ENCODE data around the gene CSH2. TPM values are rescaled to one million over a fixed set of nuclear protein-coding genes. Genes with fewer than 3 reads are reported as not detected.
"Not testable (repeated sequence)": the region's sequence is repeated elsewhere in the genome, so short reads cannot be mapped to it uniquely, and the experiment has no call there.

CSH2 gene
- total and polyA plus RNA-seq, 5 donors from 2014 or later: 3.8 TPM; not detected in 4

- ATAC-seq (ENCODE audit: low read depth in 2 of 2); DNase-seq; H3K9me3 Mint-ChIP-seq; H3K4me1 Mint-ChIP-seq; H3K27me3 Mint-ChIP-seq; H3K27ac Mint-ChIP-seq; H3K4me3 ChIP-seq (ENCODE audit: low read depth, low read length); H3K36me3 ChIP-seq (ENCODE audit: control insufficient read depth, insufficient read depth, low read length); H3K4me1 ChIP-seq (ENCODE audit: control insufficient read depth, insufficient read depth, low read length, poor library complexity, severe bottlenecking); H3K4me3 Mint-ChIP-seq; H3K9me3 ChIP-seq (ENCODE audit: control insufficient read depth in 2 of 2, low read length in 2 of 2); H3K36me3 Mint-ChIP-seq; H3K27ac ChIP-seq (ENCODE audit: insufficient read depth, low read length, poor library complexity, severe bottlenecking); H3K27me3 ChIP-seq (ENCODE audit: control insufficient read depth, insufficient read depth, low read length): not testable (repeated sequence)
These were observed 43.7 kb upstream of the CSH2 start for GRCh38 chr17:63917206-63917605.

DNA sequence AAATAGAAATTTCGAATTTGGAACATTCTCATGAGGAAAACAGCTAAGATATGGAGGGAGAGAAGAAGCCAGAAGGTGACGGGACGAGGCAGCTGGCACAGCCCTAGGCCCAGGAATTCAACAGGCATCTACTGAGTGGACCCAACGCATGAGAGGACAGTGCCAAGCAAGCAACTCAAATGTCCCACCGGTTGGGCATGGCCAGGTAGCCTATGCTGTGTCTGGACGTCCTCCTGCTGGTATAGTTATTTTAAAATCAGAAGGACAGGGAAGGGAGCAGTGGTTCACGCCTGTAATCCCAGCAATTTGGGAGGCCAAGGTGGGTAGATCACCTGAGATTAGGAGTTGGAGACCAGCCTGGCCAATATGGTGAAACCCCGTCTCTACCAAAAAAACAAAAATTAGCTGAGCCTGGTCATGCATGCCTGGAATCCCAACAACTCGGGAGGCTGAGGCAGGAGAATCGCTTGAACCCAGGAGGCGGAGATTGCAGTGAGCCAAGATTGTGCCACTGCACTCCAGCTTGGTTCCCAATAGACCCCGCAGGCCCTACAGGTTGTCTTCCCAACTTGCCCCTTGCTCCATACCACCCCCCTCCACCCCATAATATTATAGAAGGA lies 43.2 kb upstream of the CSH2 start:
- Histone ChIP-seq H3K36me3 (ENCODE audit: control insufficient read depth, insufficient read depth, low read length) (no peaks in the 10 kb centered on the region), H3K9me3 (ENCODE audit: control insufficient read depth in 2 of 2, low read length in 2 of 2) (no peaks in the 10 kb centered on the region), H3K4me1 (ENCODE audit: control insufficient read depth, insufficient read depth, low read length, poor library complexity, severe bottlenecking) (peaks cover 7% of the 10 kb centered on the region), H3K27me3 (ENCODE audit: control insufficient read depth, insufficient read depth, low read length) (no peaks in the 10 kb centered on the region), H3K27ac (ENCODE audit: insufficient read depth, low read length, poor library complexity, severe bottlenecking) (no peak overlapping the region), H3K4me3 (ENCODE audit: low read depth, low read length) (no peak overlapping the region)
- peaks cover 0 to 10% (median 7%) of the 10 kb centered on the region in 4 donors for H3K4me1 Mint-ChIP-seq
- no peak for DNase-seq
- H3K27me3 Mint-ChIP-seq: peaks cover 8% of the 10 kb centered on the region
- H3K36me3 Mint-ChIP-seq: no peaks in the 10 kb centered on the region
- ATAC-seq (ENCODE audit: low read depth in 2 of 2): no peak
- H3K27ac Mint-ChIP-seq: no peak overlapping the region
- H3K4me3 Mint-ChIP-seq: no peak overlapping the region
- no peaks in the 10 kb centered on the region for H3K9me3 Mint-ChIP-seq

DNA sequence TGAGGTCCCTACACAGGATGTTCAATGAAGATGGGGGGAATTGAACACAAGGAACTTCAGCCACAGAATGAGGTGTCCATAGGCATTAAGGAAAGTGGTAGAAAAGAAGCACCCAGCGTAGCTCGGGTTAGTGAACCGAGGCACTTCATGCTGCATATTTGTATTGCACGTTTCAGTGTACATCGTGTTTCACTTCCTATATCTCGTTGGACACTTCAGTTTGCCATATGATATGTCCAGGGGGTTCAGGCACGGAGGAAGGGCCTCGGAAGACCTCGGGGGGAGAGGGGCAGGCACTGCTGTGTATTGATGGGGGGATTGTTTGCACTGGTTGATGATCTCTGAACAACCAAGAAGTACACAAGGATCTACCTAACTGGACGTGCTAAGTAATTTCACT lies 42.3 kb upstream of the CSH2 start:
- not testable (repeated sequence) for DNase-seq; H3K36me3 Mint-ChIP-seq; H3K4me1 Mint-ChIP-seq; H3K4me3 Mint-ChIP-seq; H3K27me3 ChIP-seq (ENCODE audit: control insufficient read depth, insufficient read depth, low read length); ATAC-seq (ENCODE audit: low read depth in 2 of 2); H3K9me3 ChIP-seq (ENCODE audit: control insufficient read depth in 2 of 2, low read length in 2 of 2); H3K9me3 Mint-ChIP-seq; H3K27ac ChIP-seq (ENCODE audit: insufficient read depth, low read length, poor library complexity, severe bottlenecking); H3K27me3 Mint-ChIP-seq; H3K36me3 ChIP-seq (ENCODE audit: control insufficient read depth, insufficient read depth, low read length); H3K4me3 ChIP-seq (ENCODE audit: low read depth, low read length); H3K4me1 ChIP-seq (ENCODE audit: control insufficient read depth, insufficient read depth, low read length, poor library complexity, severe bottlenecking)
- peak overlapping the region in 1 of 3 donors; percentile 75 for H3K27ac Mint-ChIP-seq

DNA sequence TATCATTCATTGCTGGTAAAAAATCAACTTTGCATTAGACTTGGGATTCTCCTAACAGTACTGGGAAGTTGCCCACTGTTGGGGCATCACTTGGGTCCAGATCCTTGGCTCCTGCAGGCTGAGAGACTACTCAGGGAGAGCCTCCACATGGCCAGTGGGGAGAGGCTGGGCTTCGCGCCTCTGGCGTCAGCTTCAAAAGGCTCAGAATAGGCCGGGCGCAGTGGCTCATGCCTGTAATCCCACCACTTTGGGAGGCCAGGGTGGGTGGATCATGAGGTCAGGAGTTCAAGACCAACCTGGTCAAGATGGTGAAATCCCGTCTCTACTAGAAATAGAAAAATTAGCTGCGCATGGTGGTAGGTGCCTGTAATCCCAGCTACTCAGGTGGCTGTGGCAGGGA lies 41.0 kb upstream of the CSH2 start:
- H3K27me3 Mint-ChIP-seq: peaks cover 8% of the 10 kb centered on the region
- Histone ChIP-seq H3K4me1 (ENCODE audit: control insufficient read depth, insufficient read depth, low read length, poor library complexity, severe bottlenecking) (peaks cover 6% of the 10 kb centered on the region), H3K4me3 (ENCODE audit: low read depth, low read length) (no peak overlapping the region), H3K27ac (ENCODE audit: insufficient read depth, low read length, poor library complexity, severe bottlenecking) (no peak overlapping the region), H3K9me3 (ENCODE audit: control insufficient read depth in 2 of 2, low read length in 2 of 2) (no peaks in the 10 kb centered on the region), H3K36me3 (ENCODE audit: control insufficient read depth, insufficient read depth, low read length) (no peaks in the 10 kb centered on the region), H3K27me3 (ENCODE audit: control insufficient read depth, insufficient read depth, low read length) (no peaks in the 10 kb centered on the region)
- H3K36me3 Mint-ChIP-seq: no peaks in the 10 kb centered on the region
- no peaks in the 10 kb centered on the region for H3K9me3 Mint-ChIP-seq
- ATAC-seq (ENCODE audit: low read depth in 2 of 2) (no peak), DNase-seq (no peak)
- no peak overlapping the region for H3K27ac Mint-ChIP-seq
- H3K4me3 Mint-ChIP-seq: no peak overlapping the region
- peaks cover 0 to 8% (median 6%) of the 10 kb centered on the region in 4 donors for H3K4me1 Mint-ChIP-seq

GRCh38 chr17:63911657-63912100 lies 38.2 kb upstream of the CSH2 start:
- H3K27ac Mint-ChIP-seq: no peak overlapping the region
- ATAC-seq (ENCODE audit: low read depth in 2 of 2): peak; percentile 65 to 73

DNA sequence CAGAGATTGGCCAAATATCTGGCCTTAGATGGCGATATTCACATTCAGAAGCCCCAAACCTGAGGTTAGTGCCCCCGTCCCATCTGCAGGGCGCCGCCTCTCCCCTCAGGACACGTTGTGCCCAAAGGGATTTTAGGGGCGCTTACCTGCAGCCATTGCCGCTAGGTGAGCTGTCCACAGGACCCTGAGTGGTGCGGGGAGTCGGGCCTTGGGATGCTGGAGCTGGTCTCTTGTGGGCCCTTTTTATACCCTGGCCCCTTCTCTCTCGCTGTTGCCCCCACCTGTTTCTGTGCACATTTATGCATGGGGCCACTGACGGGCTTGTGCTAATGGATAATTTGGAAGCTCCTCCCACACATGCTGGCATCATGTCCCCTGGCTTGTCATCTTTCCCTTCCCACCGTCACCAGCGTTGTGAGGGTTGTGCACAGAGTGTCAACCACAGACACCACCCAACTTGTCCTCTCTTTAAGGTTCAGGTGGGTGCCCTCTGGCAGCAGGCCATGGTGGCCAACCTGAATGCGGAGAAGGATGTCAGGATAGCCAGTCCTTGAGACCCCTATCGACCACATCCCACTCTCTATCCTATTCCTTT lies 37.7 kb upstream of the CSH2 start, which contains the start of gene CSHL1:
TSS of gene CSHL1 (minus strand) at position 218 of the 595 bp plus-strand sequence. CDS start at position 156, 62 bp downstream.
- H3K4me1 ChIP-seq (ENCODE audit: control insufficient read depth, insufficient read depth, low read length, poor library complexity, severe bottlenecking): no peaks in the 10 kb centered on the region
- no peak within 1 kb of the TSS for H3K27ac Mint-ChIP-seq
- H3K36me3 Mint-ChIP-seq: no peaks in the 10 kb centered on the region
- H3K27ac ChIP-seq (ENCODE audit: insufficient read depth, low read length, poor library complexity, severe bottlenecking): no peak within 1 kb of the TSS
- no peaks in the 10 kb centered on the region for H3K9me3 ChIP-seq (ENCODE audit: control insufficient read depth in 2 of 2, low read length in 2 of 2)
- no peak for ATAC-seq (ENCODE audit: low read depth in 2 of 2)
- H3K27me3 Mint-ChIP-seq: peaks cover 8% of the 10 kb centered on the region
- no peak within 1 kb of the TSS for H3K4me3 Mint-ChIP-seq
- no peak within 1 kb of the TSS for H3K4me3 ChIP-seq (ENCODE audit: low read depth, low read length)
- no peak for DNase-seq
- no peaks in the 10 kb centered on the region for H3K27me3 ChIP-seq (ENCODE audit: control insufficient read depth, insufficient read depth, low read length)
- no peaks in the 10 kb centered on the region for H3K36me3 ChIP-seq (ENCODE audit: control insufficient read depth, insufficient read depth, low read length)
- no peaks in the 10 kb centered on the region for H3K9me3 Mint-ChIP-seq
- H3K4me1 Mint-ChIP-seq: peaks cover 0 to 2% (median under 1%) of the 10 kb centered on the region in 4 donors

More at GRCh38 chr17:63911657-63912100, 38.2 kb upstream of the CSH2 start:
- H3K27me3 Mint-ChIP-seq: peaks cover 8% of the 10 kb centered on the region
- no peak overlapping the region for H3K27ac ChIP-seq (ENCODE audit: insufficient read depth, low read length, poor library complexity, severe bottlenecking)
- DNase-seq: peak; percentile 43 to 54 (median 51)
- H3K36me3 Mint-ChIP-seq: no peaks in the 10 kb centered on the region
- H3K27me3 ChIP-seq (ENCODE audit: control insufficient read depth, insufficient read depth, low read length): no peaks in the 10 kb centered on the region
- H3K4me1 ChIP-seq (ENCODE audit: control insufficient read depth, insufficient read depth, low read length, poor library complexity, severe bottlenecking): no peaks in the 10 kb centered on the region
- no peaks in the 10 kb centered on the region for H3K36me3 ChIP-seq (ENCODE audit: control insufficient read depth, insufficient read depth, low read length)
- H3K4me3 Mint-ChIP-seq: no peak overlapping the region
- peaks cover 0 to 2% (median under 1%) of the 10 kb centered on the region in 4 donors for H3K4me1 Mint-ChIP-seq
- no peaks in the 10 kb centered on the region for H3K9me3 ChIP-seq (ENCODE audit: control insufficient read depth in 2 of 2, low read length in 2 of 2)
- no peak overlapping the region for H3K4me3 ChIP-seq (ENCODE audit: low read depth, low read length)
- H3K9me3 Mint-ChIP-seq: no peaks in the 10 kb centered on the region

DNA sequence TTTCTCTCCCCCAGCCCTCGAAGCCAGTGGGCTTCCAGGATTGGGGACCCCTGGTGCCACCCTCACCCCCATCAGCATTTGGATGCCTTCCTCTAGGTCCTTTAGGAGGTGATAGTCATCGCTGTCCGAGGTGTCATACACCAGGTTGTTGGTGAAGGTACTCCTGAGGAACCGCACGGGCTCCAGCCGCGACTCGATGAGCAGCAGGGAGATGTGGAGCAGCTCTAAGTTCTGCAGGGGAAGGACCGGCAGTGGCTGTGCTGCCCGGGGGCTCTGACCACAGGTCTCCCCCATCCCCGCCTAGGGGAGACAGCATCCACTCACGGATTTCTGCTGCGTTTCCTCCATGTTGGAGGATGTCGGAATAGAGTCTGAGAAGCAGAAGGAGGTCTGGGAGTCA lies 36.6 kb upstream of the CSH2 start:
- no peak for DNase-seq
- Mint-ChIP-seq H3K27ac (no peak overlapping the region), H3K4me1 (peaks cover 0 to 2% (median under 1%) of the 10 kb centered on the region in 4 donors), H3K4me3 (no peak overlapping the region), H3K9me3 (no peaks in the 10 kb centered on the region), H3K36me3 (no peaks in the 10 kb centered on the region), H3K27me3 (peaks cover 8% of the 10 kb centered on the region)
- H3K27me3 ChIP-seq (ENCODE audit: control insufficient read depth, insufficient read depth, low read length): no peaks in the 10 kb centered on the region
- no peaks in the 10 kb centered on the region for H3K9me3 ChIP-seq (ENCODE audit: control insufficient read depth in 2 of 2, low read length in 2 of 2)
- no peaks in the 10 kb centered on the region for H3K4me1 ChIP-seq (ENCODE audit: control insufficient read depth, insufficient read depth, low read length, poor library complexity, severe bottlenecking)
- ATAC-seq (ENCODE audit: low read depth in 2 of 2): no peak
- no peak overlapping the region for H3K4me3 ChIP-seq (ENCODE audit: low read depth, low read length)
- no peak overlapping the region for H3K27ac ChIP-seq (ENCODE audit: insufficient read depth, low read length, poor library complexity, severe bottlenecking)
- H3K36me3 ChIP-seq (ENCODE audit: control insufficient read depth, insufficient read depth, low read length): no peaks in the 10 kb centered on the region

DNA sequence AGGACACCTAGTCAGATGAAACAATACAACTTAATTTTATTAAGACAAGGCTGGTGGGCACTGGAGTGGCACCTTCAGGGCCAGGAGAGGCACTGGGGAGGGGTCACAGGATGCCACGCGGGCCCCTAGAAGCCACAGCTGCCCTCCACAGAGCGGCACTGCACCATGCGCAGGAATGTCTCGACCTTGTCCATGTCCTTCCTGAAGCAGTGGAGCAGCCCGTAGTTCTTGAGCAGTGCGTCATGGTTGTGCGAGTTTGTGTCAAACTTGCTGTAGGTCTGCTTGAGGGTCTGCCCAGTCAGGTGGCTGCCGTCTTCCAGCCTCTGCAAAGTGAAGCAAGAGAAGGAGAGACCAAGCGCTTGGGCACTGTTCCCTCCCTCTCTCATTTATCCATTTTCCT lies 36.1 kb upstream of the CSH2 start:
- H3K4me3 ChIP-seq (ENCODE audit: low read depth, low read length); H3K27ac Mint-ChIP-seq; H3K27me3 ChIP-seq (ENCODE audit: control insufficient read depth, insufficient read depth, low read length); DNase-seq; H3K27me3 Mint-ChIP-seq; H3K4me1 Mint-ChIP-seq; H3K4me1 ChIP-seq (ENCODE audit: control insufficient read depth, insufficient read depth, low read length, poor library complexity, severe bottlenecking); H3K9me3 ChIP-seq (ENCODE audit: control insufficient read depth in 2 of 2, low read length in 2 of 2); ATAC-seq (ENCODE audit: low read depth in 2 of 2); H3K27ac ChIP-seq (ENCODE audit: insufficient read depth, low read length, poor library complexity, severe bottlenecking); H3K4me3 Mint-ChIP-seq; H3K36me3 Mint-ChIP-seq; H3K9me3 Mint-ChIP-seq; H3K36me3 ChIP-seq (ENCODE audit: control insufficient read depth, insufficient read depth, low read length): not testable (repeated sequence)

Data from CD4-positive, CD25-positive, alpha-beta regulatory T cell (primary cell).